H1 (cell line): ENCODE measurements around the gene NHLRC2. TPM values are rescaled to one million over a fixed set of nuclear protein-coding genes. Genes with fewer than 3 reads are reported as not detected.
"Not testable (repeated sequence)": the region's sequence is repeated elsewhere in the genome, so short reads cannot be mapped to it uniquely, and the experiment has no call there.

Experiments used
- CTCF ChIA-PET: fragments of 300-600 bp; sonication (Branson Sonifier 250); formaldehyde crosslinking; loops from one replicate; lab custom pipeline; 2021; ENCODE audit not compliant: partially characterized antibody; lab: Charles Lee
- POLR2A ChIA-PET: fragments of 300-600 bp; sonication (Branson Sonifier 250); formaldehyde crosslinking; loops from one replicate; lab custom pipeline; 2021; ENCODE audit warnings: inconsistent platforms; ENCODE audit not compliant: partially characterized antibody; lab: Charles Lee
- DNase-seq, 2 experiments: peaks; one replicate each; pipeline versions ENCODE4 v3.0.0 to v3.0.0-alpha.2; 2010 to 2022; ENCODE audit warnings: low spot score in 2 of 2, low read depth in 1 of 2, mixed read lengths in 1 of 2
- FAIRE-seq: peaks from 2 replicates; lab custom pipeline; 2011; peaks lifted over from hg19 to GRCh38; lab: Jason Lieb, UNC
- H2AFZ ChIP-seq: 2 replicates; pipeline ENCODE4 v1.8.1; 2012; ENCODE audit warnings: low read length, inconsistent platforms
- H2AK5ac ChIP-seq: 2 replicates; pipeline ENCODE4 v1.6.1; 2013; ENCODE audit warnings: low read depth, low read length
- H2BK120ac ChIP-seq: replicated peaks from 2 replicates; pipeline ENCODE3; 2013; ENCODE audit warnings: low read depth, low read length, inconsistent platforms
- H2BK12ac ChIP-seq: 2 replicates; pipeline ENCODE4 v1.6.1; 2013; ENCODE audit warnings: low read depth, low read length
- H2BK15ac ChIP-seq: 2 replicates; pipeline ENCODE4 v1.6.1; 2013; ENCODE audit warnings: low read length
- H2BK20ac ChIP-seq: 2 replicates; pipeline ENCODE4 v1.6.1; 2013; ENCODE audit warnings: low read length
- H2BK5ac ChIP-seq: 2 replicates; pipeline ENCODE4 v1.6.1; 2013; ENCODE audit warnings: low read depth, low read length
- H3K14ac ChIP-seq: 2 replicates; pipeline ENCODE4 v1.6.1; 2013; ENCODE audit warnings: inconsistent platforms; ENCODE audit not compliant: insufficient read length
- H3K18ac ChIP-seq: 2 replicates; pipeline ENCODE4 v1.6.1; 2013; ENCODE audit warnings: low read length; ENCODE audit errors: extremely low read depth
- H3K23ac ChIP-seq: 2 replicates; pipeline ENCODE4 v1.6.1; 2013; ENCODE audit warnings: inconsistent platforms; ENCODE audit not compliant: insufficient read length
- H3K23me2 ChIP-seq: 2 replicates; pipeline ENCODE4 v1.6.1; 2013; ENCODE audit warnings: low read depth, low read length
- H3K27ac ChIP-seq: 2 replicates; pipeline ENCODE4 v1.6.1; 2011; ENCODE audit warnings: low read depth, low read length, inconsistent platforms
- H3K27me3 ChIP-seq, 4 experiments: replicated peaks in 1 of 4; 1 replicate in 1 of 4; 2 replicates in 3 of 4; pipeline versions ENCODE4 v1.6.1 to v1.8.1; 2011 to 2013; ENCODE audit warnings: low read length in 3 of 4, mild to moderate bottlenecking in 3 of 4, inconsistent platforms in 2 of 4, mixed read lengths in 2 of 4, moderate library complexity in 1 of 4; ENCODE audit not compliant: control insufficient read depth in 3 of 4, insufficient read depth in 3 of 4; ENCODE audit errors: extremely low read depth in 1 of 4
- H3K36me3 ChIP-seq, 4 experiments: 2 replicates each; pipeline versions ENCODE4 v1.6.1 to v1.8.1; 2011 to 2013; ENCODE audit warnings: mild to moderate bottlenecking in 4 of 4, low read length in 3 of 4, moderate library complexity in 2 of 4, control low read depth in 1 of 4, inconsistent platforms in 1 of 4; ENCODE audit not compliant: insufficient read depth in 4 of 4, control insufficient read depth in 2 of 4
- H3K4ac ChIP-seq: replicated peaks from 2 replicates; pipeline ENCODE3; 2013; ENCODE audit warnings: low read length, low read depth, mixed read lengths, inconsistent platforms; ENCODE audit not compliant: insufficient read length
- H3K4me1 ChIP-seq, 4 experiments: replicated peaks in 1 of 4; 1 replicate in 1 of 4; 2 replicates in 3 of 4; pipeline versions ENCODE4 v1.6.1 to v1.8.1; 2011 to 2013; ENCODE audit warnings: low read length in 3 of 4, inconsistent platforms in 2 of 4, mixed read lengths in 1 of 4; ENCODE audit not compliant: insufficient read depth in 4 of 4, control insufficient read depth in 3 of 4
- H3K4me2 ChIP-seq, 2 experiments: 2 replicates each; pipeline versions ENCODE4 v1.6.1 to v1.8.1; 2011 to 2013; ENCODE audit warnings: low read depth in 2 of 2, low read length in 2 of 2, control low read depth in 1 of 2, inconsistent platforms in 1 of 2, mild to moderate bottlenecking in 1 of 2; ENCODE audit not compliant: insufficient read depth in 1 of 2
- H3K4me3 ChIP-seq, 4 experiments: fragments of 200-600, 300-600 bp in 1 of 4; sonication (generic), shearing (Covaris generic), sonication (Bioruptor Twin) in 1 of 4; 2 replicates each; pipeline versions ENCODE4 v1.5.1 to v1.8.1; 2011 to 2016; ENCODE audit warnings: low read length in 4 of 4, low read depth in 3 of 4, control low read depth in 2 of 4, inconsistent platforms in 2 of 4, mild to moderate bottlenecking in 2 of 4, mixed read lengths in 1 of 4, moderate library complexity in 1 of 4; ENCODE audit not compliant: insufficient read depth in 2 of 4; ENCODE audit errors: extremely low read depth in 1 of 4
- H3K56ac ChIP-seq: replicated peaks from 2 replicates; pipeline ENCODE3; 2013; ENCODE audit warnings: low read depth, mild to moderate bottlenecking, mixed read lengths, low read length, inconsistent platforms; ENCODE audit not compliant: insufficient read length
- H3K79me1 ChIP-seq: 2 replicates; pipeline ENCODE4 v1.6.1; 2013; ENCODE audit warnings: low read depth, low read length, control low read depth
- H3K79me2 ChIP-seq, 2 experiments: 2 replicates each; pipeline versions ENCODE4 v1.6.1 to v1.8.1; 2012 to 2013; ENCODE audit warnings: low read length in 2 of 2, mild to moderate bottlenecking in 2 of 2, inconsistent platforms in 1 of 2; ENCODE audit not compliant: insufficient read depth in 2 of 2, control insufficient read depth in 1 of 2
- H3K9ac ChIP-seq, 4 experiments: replicated peaks in 1 of 4; 1 replicate in 1 of 4; 2 replicates in 3 of 4; pipeline versions ENCODE4 v1.6.1 to v1.8.1; 2011 to 2013; ENCODE audit warnings: low read depth in 3 of 4, low read length in 3 of 4, control low read depth in 2 of 4, mild to moderate bottlenecking in 2 of 4, moderate library complexity in 2 of 4, inconsistent platforms in 1 of 4; ENCODE audit errors: extremely low read depth in 1 of 4
- H3K9me3 ChIP-seq, 2 experiments: 2 replicates each; pipeline versions ENCODE4 v1.6.1 to v1.8.1; 2012 to 2013; ENCODE audit warnings: mild to moderate bottlenecking in 2 of 2, moderate library complexity in 2 of 2, control low read depth in 1 of 2, inconsistent platforms in 1 of 2, low read depth in 1 of 2, low read length in 1 of 2, mixed read lengths in 1 of 2; ENCODE audit not compliant: insufficient read depth in 2 of 2
- H4K20me1 ChIP-seq, 2 experiments: replicated peaks in 1 of 2; 2 replicates each; pipeline versions ENCODE3 to v1.8.1; 2011 to 2013; ENCODE audit warnings: inconsistent platforms in 2 of 2, low read length in 2 of 2, mild to moderate bottlenecking in 1 of 2; ENCODE audit not compliant: insufficient read depth in 2 of 2, control insufficient read depth in 1 of 2
- H4K5ac ChIP-seq: 2 replicates; pipeline ENCODE4 v1.6.1; 2013; ENCODE audit warnings: low read length, low read depth, mixed read lengths, inconsistent platforms; ENCODE audit not compliant: insufficient read length
- H4K8ac ChIP-seq: 2 replicates; pipeline ENCODE4 v1.8.0; 2013; ENCODE audit warnings: mild to moderate bottlenecking, moderate library complexity, low read length, inconsistent platforms; ENCODE audit not compliant: insufficient read depth; ENCODE audit errors: extremely low read depth
- H4K91ac ChIP-seq: replicated peaks from 2 replicates; pipeline ENCODE3; 2013; ENCODE audit warnings: low read length, mixed read lengths, inconsistent platforms; ENCODE audit not compliant: insufficient read length
- CHD2 ChIP-seq: IDR thresholded peaks from 2 replicates; pipeline ENCODE4 v1.6.1; 2012; ENCODE audit warnings: low read length, improper control_type of control experiment
- WGBS, 2 experiments: shearing (Covaris generic) in 1 of 2; methylation state at CpG; one replicate each; pipeline versions ENCODE4 v1.1.6 to v1.1.7; 2013 to 2015; ENCODE audit warnings: low lambda C conversion rate in 2 of 2, mixed read lengths in 2 of 2, inconsistent platforms in 1 of 2, low coverage in 1 of 2, missing lambda C conversion rate in 1 of 2; ENCODE audit not compliant: insufficient replicate concordance in 2 of 2, insufficient coverage in 1 of 2, insufficient read length in 1 of 2; ENCODE audit errors: extremely low coverage in 1 of 2, missing lambda C conversion rate in 1 of 2; 5-methylcytosine and 5-hydroxymethylcytosine counted together
- polyA plus RNA-seq, 7 experiments: library from polyadenylated mRNA; depleted of rRNA in 3 of 7; stranded (reverse) in 5 of 7; unstranded in 2 of 7; fragments of >200 nt in 5 of 7; fragments of 200-250 nt in 2 of 7; gene quantifications; 1 replicate in 5 of 7; 2 replicates in 1 of 7; 4 replicates in 1 of 7; pipeline versions ENCODE4 v1.2.1 to v1.2.3, GENCODE V29; 2011 to 2013; ENCODE audit warnings: missing spikeins in 2 of 7, mixed read lengths in 2 of 7
- total RNA-seq: library from RNA; stranded (reverse); fragmentation: NEBNext Ultra II Directional; extraction: Animal tissue kit (Norgen Biotek cat#: 25700); gene quantifications from 2 replicates; pipeline ENCODE4 v1.2.1, GENCODE V29; 2021

The NHLRC2 gene
- total and polyA plus RNA-seq, 2 of the 8 experiments (the other 6 are each of a cell fraction or from before 2014, with no cell fraction given): 4.9 to 25.6 TPM

- not testable (repeated sequence) for H2BK120ac ChIP-seq
- TF ChIP-seq CHD2: peak; percentile 72
- TF ChIP-seq, all 59 proteins: peak for 1; not testable (repeated sequence) for 58
- H4K91ac ChIP-seq, H3K18ac ChIP-seq, H3K23ac ChIP-seq, H3K27ac ChIP-seq, H4K5ac ChIP-seq, H2AFZ ChIP-seq, H3K4me3 ChIP-seq, H3K9ac ChIP-seq, H3K79me2 ChIP-seq, H3K36me3 ChIP-seq, H2BK15ac ChIP-seq, H2BK5ac ChIP-seq, H3K56ac ChIP-seq, H4K8ac ChIP-seq, H3K4me2 ChIP-seq, H3K4me1 ChIP-seq, H3K27me3 ChIP-seq, H2BK20ac ChIP-seq, H3K9me3 ChIP-seq, H4K20me1 ChIP-seq, FAIRE-seq, H3K4ac ChIP-seq, H3K79me1 ChIP-seq, H3K14ac ChIP-seq, H3K23me2 ChIP-seq, DNase-seq, H2AK5ac ChIP-seq, H2BK12ac ChIP-seq, POLR2A ChIA-PET: not testable (repeated sequence)
- WGBS, 2 experiments: 95% methylated on average over 10 of the region's 10 CpGs; no CpG with 5 or more reads in 1 of the 2 experiments
- CTCF ChIA-PET: interaction anchor here (1.0 kb wide), 1 partner anchor 29 kb away, joined by 5 read pairs; no protein-coding TSS in a partner anchor
These were observed 25.9 kb upstream of the NHLRC2 start for GRCh38 chr10:113828567-113828966.
